ENCODE results near the gene GAB2.

DNA sequence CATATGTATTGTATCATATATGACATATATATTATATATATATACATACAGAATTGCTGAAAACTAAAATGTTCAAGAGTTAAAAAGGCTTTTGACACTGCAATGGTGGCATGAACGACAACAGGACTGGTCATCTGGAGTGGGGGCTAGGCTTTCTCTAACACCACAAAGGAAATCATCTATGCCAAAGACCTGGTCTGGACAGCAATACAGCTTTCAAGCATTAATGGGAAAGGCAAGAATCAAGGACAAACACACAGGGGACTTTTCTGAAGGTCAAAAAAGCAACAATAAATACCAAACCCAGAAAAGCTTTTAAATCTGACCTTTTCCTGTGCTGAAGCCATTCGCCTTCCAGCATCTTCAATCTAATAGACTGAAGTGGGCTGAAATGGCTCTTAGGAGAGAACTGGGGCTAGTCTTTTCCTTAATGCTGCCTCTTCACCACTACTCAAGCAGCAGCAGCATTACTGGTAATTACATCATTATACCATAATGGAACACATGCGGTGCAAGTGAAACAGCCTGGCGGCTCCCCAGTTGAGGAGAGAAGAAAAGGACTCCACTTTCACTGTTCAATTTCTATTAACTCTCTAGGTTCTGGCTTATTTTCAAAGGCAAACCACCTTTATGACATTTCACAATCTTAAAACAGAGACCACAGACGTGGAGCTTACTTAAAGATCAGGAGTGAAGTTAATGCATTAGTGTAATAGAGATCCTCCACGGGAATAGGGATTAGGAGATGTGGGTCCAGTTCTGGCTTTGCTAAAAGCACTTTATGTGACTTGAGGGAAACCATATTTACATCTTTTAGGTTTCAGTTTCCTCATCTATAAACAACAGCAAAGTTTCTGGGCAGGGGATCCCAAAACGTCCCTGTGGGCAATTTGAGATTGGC, 63.0 kb downstream of the GAB2 start:
- TF ChIP-seq, protein P1, sequence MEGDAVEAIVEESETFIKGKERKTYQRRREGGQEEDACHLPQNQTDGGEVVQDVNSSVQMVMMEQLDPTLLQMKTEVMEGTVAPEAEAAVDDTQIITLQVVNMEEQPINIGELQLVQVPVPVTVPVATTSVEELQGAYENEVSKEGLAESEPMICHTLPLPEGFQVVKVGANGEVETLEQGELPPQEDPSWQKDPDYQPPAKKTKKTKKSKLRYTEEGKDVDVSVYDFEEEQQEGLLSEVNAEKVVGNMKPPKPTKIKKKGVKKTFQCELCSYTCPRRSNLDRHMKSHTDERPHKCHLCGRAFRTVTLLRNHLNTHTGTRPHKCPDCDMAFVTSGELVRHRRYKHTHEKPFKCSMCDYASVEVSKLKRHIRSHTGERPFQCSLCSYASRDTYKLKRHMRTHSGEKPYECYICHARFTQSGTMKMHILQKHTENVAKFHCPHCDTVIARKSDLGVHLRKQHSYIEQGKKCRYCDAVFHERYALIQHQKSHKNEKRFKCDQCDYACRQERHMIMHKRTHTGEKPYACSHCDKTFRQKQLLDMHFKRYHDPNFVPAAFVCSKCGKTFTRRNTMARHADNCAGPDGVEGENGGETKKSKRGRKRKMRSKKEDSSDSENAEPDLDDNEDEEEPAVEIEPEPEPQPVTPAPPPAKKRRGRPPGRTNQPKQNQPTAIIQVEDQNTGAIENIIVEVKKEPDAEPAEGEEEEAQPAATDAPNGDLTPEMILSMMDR (IDR thresholded peaks at IDR 0.05): no peak
- TF ChIP-seq POLR2A (IDR thresholded peaks at IDR 0.05) (no peak), EP300 (IDR thresholded peaks at IDR 0.05) (no peak)

Data from tibial nerve (tissue), 4 donors.